SK-N-MC (cell line): ENCODE measurements around the gene ANK3.

Experiments
- EZH2 ChIP-seq: fragments of 200-600 bp; sonication (generic); IDR thresholded peaks from one replicate; pipeline ENCODE4 v1.6.1; 2017; ENCODE audit warnings: antibody characterized with exemption
- FOXP2 ChIP-seq: optimal IDR thresholded peaks from 2 replicates; pipeline ENCODE3; 2011; ENCODE audit warnings: mild to moderate bottlenecking, moderate library complexity; ENCODE audit not compliant: insufficient read depth; ENCODE audit errors: extremely low read length, control extremely low read depth
- POLR2AphosphoS5 ChIP-seq: IDR thresholded peaks from 2 replicates; pipeline ENCODE4 v1.6.1; 2012; ENCODE audit warnings: mild to moderate bottlenecking, low read depth, low read length, borderline replicate concordance

GRCh38 chr10:60208676-60209269, 180.9 kb downstream of the ANK3 start:
- TF ChIP-seq POLR2AphosphoS5 (no peak), EZH2 (no peak), FOXP2 (no peak)
